Measurements from ENCODE around the gene APC.

The APC gene

GRCh38 chr5:112776301-112776856, 38.7 kb downstream of the APC start:
- Histone ChIP-seq H2AK5ac (ENCODE audit: low read length) (no peak overlapping the region), H3K79me1 (ENCODE audit: low read length) (no peaks in the 10 kb centered on the region), H3K36me3 (ENCODE audit: control insufficient read depth, insufficient read depth, low read length) (no peaks in the 10 kb centered on the region), H4K8ac (ENCODE audit: low read depth, low read length) (no peak overlapping the region), H2BK5ac (ENCODE audit: low read length) (no peak overlapping the region), H3K4me2 (ENCODE audit: low read length) (no peak overlapping the region), H3K23ac (ENCODE audit: low read length) (no peak overlapping the region), H3K27me3 (ENCODE audit: insufficient read depth, low read length, poor library complexity) (no peaks in the 10 kb centered on the region), H3K4me1 (ENCODE audit: control insufficient read depth, low read depth, low read length) (no peaks in the 10 kb centered on the region), H3K9ac (ENCODE audit: low read length) (no peak overlapping the region), H3K18ac (ENCODE audit: low read length) (no peak overlapping the region), H3K27ac (ENCODE audit: low read depth, low read length) (no peak overlapping the region), H3K79me2 (ENCODE audit: control insufficient read depth, insufficient read depth, low read length) (no peaks in the 10 kb centered on the region), H3K4me3 (ENCODE audit: low read length) (no peak overlapping the region), H3K56ac (ENCODE audit: low read length) (no peak overlapping the region), H2BK120ac (ENCODE audit: low read depth, low read length) (no peak overlapping the region), H4K5ac (ENCODE audit: low read length) (no peak overlapping the region), H3K4ac (ENCODE audit: low read depth, low read length) (no peak overlapping the region), H2BK15ac (replicated peaks; ENCODE audit: low read depth) (no peak overlapping the region)
- no CpG with 5 or more reads among the region's 3 CpGs for WGBS (ENCODE audit: extremely low coverage, insufficient coverage, low lambda C conversion rate)
- no peak for DNase-seq

- Histone ChIP-seq H3K4me2 (ENCODE audit: low read length) (no peak overlapping the region), H2BK120ac (ENCODE audit: low read depth, low read length) (no peak overlapping the region), H3K23ac (ENCODE audit: low read length) (no peak overlapping the region), H2AK5ac (ENCODE audit: low read length) (no peak overlapping the region), H3K27ac (ENCODE audit: low read depth, low read length) (no peak overlapping the region), H3K4me3 (ENCODE audit: low read length) (no peak overlapping the region), H3K9ac (ENCODE audit: low read length) (no peak overlapping the region), H3K79me2 (ENCODE audit: control insufficient read depth, insufficient read depth, low read length) (no peaks in the 10 kb centered on the region), H4K8ac (ENCODE audit: low read depth, low read length) (no peak overlapping the region), H3K4ac (ENCODE audit: low read depth, low read length) (no peak overlapping the region), H3K56ac (ENCODE audit: low read length) (no peak overlapping the region), H2BK5ac (ENCODE audit: low read length) (no peak overlapping the region), H3K4me1 (ENCODE audit: control insufficient read depth, low read depth, low read length) (no peaks in the 10 kb centered on the region), H3K36me3 (ENCODE audit: control insufficient read depth, insufficient read depth, low read length) (no peaks in the 10 kb centered on the region), H3K18ac (ENCODE audit: low read length) (no peak overlapping the region), H4K5ac (ENCODE audit: low read length) (no peak overlapping the region), H3K79me1 (ENCODE audit: low read length) (no peaks in the 10 kb centered on the region), H2BK15ac (replicated peaks; ENCODE audit: low read depth) (no peak overlapping the region), H3K27me3 (ENCODE audit: insufficient read depth, low read length, poor library complexity) (no peaks in the 10 kb centered on the region)
- no peak for DNase-seq
Observed at GRCh38 chr5:112779531-112779930, 41.8 kb downstream of the APC start.

- no peak overlapping the region for H3K4me2 ChIP-seq (ENCODE audit: low read length)
- H3K4me1 ChIP-seq (ENCODE audit: control insufficient read depth, low read depth, low read length): no peaks in the 10 kb centered on the region
- no peak overlapping the region for H3K18ac ChIP-seq (ENCODE audit: low read length)
- no peak overlapping the region for H3K4me3 ChIP-seq (ENCODE audit: low read length)
- H2BK15ac ChIP-seq (replicated peaks; ENCODE audit: low read depth): no peak overlapping the region
- no peak overlapping the region for H3K9ac ChIP-seq (ENCODE audit: low read length)
- no peak overlapping the region for H3K27ac ChIP-seq (ENCODE audit: low read depth, low read length)
- H3K23ac ChIP-seq (ENCODE audit: low read length): no peak overlapping the region
- no CpG with 5 or more reads among the region's 2 CpGs for WGBS (ENCODE audit: extremely low coverage, insufficient coverage, low lambda C conversion rate)
- H3K79me1 ChIP-seq (ENCODE audit: low read length): no peaks in the 10 kb centered on the region
- DNase-seq: peak; percentile 71
- H3K79me2 ChIP-seq (ENCODE audit: control insufficient read depth, insufficient read depth, low read length): no peaks in the 10 kb centered on the region
- no peak overlapping the region for H2BK5ac ChIP-seq (ENCODE audit: low read length)
- H2BK120ac ChIP-seq (ENCODE audit: low read depth, low read length): no peak overlapping the region
- no peaks in the 10 kb centered on the region for H3K27me3 ChIP-seq (ENCODE audit: insufficient read depth, low read length, poor library complexity)
- no peak overlapping the region for H4K8ac ChIP-seq (ENCODE audit: low read depth, low read length)
- no peak overlapping the region for H3K4ac ChIP-seq (ENCODE audit: low read depth, low read length)
- H2AK5ac ChIP-seq (ENCODE audit: low read length): no peak overlapping the region
- H3K36me3 ChIP-seq (ENCODE audit: control insufficient read depth, insufficient read depth, low read length): no peaks in the 10 kb centered on the region
- H3K56ac ChIP-seq (ENCODE audit: low read length): no peak overlapping the region
- no peak overlapping the region for H4K5ac ChIP-seq (ENCODE audit: low read length)
Observed at GRCh38 chr5:112784726-112785125, 47.0 kb downstream of the APC start.

- no peaks in the 10 kb centered on the region for H3K27me3 ChIP-seq (ENCODE audit: insufficient read depth, low read length, poor library complexity)
- no peaks in the 10 kb centered on the region for H3K79me2 ChIP-seq (ENCODE audit: control insufficient read depth, insufficient read depth, low read length)
- H3K27ac ChIP-seq (ENCODE audit: low read depth, low read length): no peak overlapping the region
- H3K18ac ChIP-seq (ENCODE audit: low read length): no peak overlapping the region
- H3K4ac ChIP-seq (ENCODE audit: low read depth, low read length): no peak overlapping the region
- H3K36me3 ChIP-seq (ENCODE audit: control insufficient read depth, insufficient read depth, low read length): no peaks in the 10 kb centered on the region
- H3K23ac ChIP-seq (ENCODE audit: low read length): no peak overlapping the region
- no peaks in the 10 kb centered on the region for H3K4me1 ChIP-seq (ENCODE audit: control insufficient read depth, low read depth, low read length)
- no peak overlapping the region for H4K8ac ChIP-seq (ENCODE audit: low read depth, low read length)
- no peak overlapping the region for H3K4me2 ChIP-seq (ENCODE audit: low read length)
- no peak overlapping the region for H2BK120ac ChIP-seq (ENCODE audit: low read depth, low read length)
- H3K56ac ChIP-seq (ENCODE audit: low read length): no peak overlapping the region
- no peak overlapping the region for H2BK5ac ChIP-seq (ENCODE audit: low read length)
- DNase-seq: no peak
- no CpG with 5 or more reads among the region's 1 CpG for WGBS (ENCODE audit: extremely low coverage, insufficient coverage, low lambda C conversion rate)
- H3K4me3 ChIP-seq (ENCODE audit: low read length): no peak overlapping the region
- no peak overlapping the region for H2AK5ac ChIP-seq (ENCODE audit: low read length)
- no peak overlapping the region for H4K5ac ChIP-seq (ENCODE audit: low read length)
- no peak overlapping the region for H2BK15ac ChIP-seq (replicated peaks; ENCODE audit: low read depth)
- H3K79me1 ChIP-seq (ENCODE audit: low read length): no peaks in the 10 kb centered on the region
- no peak overlapping the region for H3K9ac ChIP-seq (ENCODE audit: low read length)
Observed at GRCh38 chr5:112787261-112787660, 49.6 kb downstream of the APC start.

GRCh38 chr5:112787896-112788295, 50.2 kb downstream of the APC start:
- Histone ChIP-seq H3K79me1 (ENCODE audit: low read length) (no peaks in the 10 kb centered on the region), H3K18ac (ENCODE audit: low read length) (no peak overlapping the region), H3K27me3 (ENCODE audit: insufficient read depth, low read length, poor library complexity) (no peaks in the 10 kb centered on the region), H3K56ac (ENCODE audit: low read length) (no peak overlapping the region), H2BK120ac (ENCODE audit: low read depth, low read length) (no peak overlapping the region), H2BK15ac (replicated peaks; ENCODE audit: low read depth) (no peak overlapping the region), H2AK5ac (ENCODE audit: low read length) (no peak overlapping the region), H3K9ac (ENCODE audit: low read length) (no peak overlapping the region), H3K27ac (ENCODE audit: low read depth, low read length) (no peak overlapping the region), H3K4ac (ENCODE audit: low read depth, low read length) (no peak overlapping the region), H3K4me1 (ENCODE audit: control insufficient read depth, low read depth, low read length) (no peaks in the 10 kb centered on the region), H3K79me2 (ENCODE audit: control insufficient read depth, insufficient read depth, low read length) (no peaks in the 10 kb centered on the region), H3K4me3 (ENCODE audit: low read length) (no peak overlapping the region), H3K23ac (ENCODE audit: low read length) (no peak overlapping the region), H4K8ac (ENCODE audit: low read depth, low read length) (no peak overlapping the region), H3K4me2 (ENCODE audit: low read length) (no peak overlapping the region), H3K36me3 (ENCODE audit: control insufficient read depth, insufficient read depth, low read length) (no peaks in the 10 kb centered on the region), H2BK5ac (ENCODE audit: low read length) (no peak overlapping the region), H4K5ac (ENCODE audit: low read length) (no peak overlapping the region)
- no peak for DNase-seq
- no CpG with 5 or more reads among the region's 3 CpGs for WGBS (ENCODE audit: extremely low coverage, insufficient coverage, low lambda C conversion rate)

DNA sequence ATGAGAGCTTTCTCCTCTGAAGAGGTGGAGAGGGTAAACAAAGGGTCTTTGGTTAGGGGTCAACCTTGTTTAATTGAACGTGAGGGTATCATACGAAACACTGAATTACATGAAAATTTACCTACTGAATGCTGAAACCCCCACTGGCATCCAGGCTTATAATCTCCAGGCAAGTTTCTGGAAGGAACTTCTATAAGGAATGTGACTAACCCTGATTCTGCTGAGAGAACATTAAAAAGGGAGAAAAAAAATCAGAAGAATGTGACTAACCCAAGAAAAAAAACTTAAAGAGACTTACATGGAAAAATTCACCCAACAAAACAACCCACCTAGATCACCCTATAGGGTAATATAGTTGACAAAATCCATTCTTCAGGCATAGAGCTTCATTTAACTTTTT, 55.5 kb downstream of the APC start:
- Histone ChIP-seq H3K56ac (ENCODE audit: low read length) (no peak overlapping the region), H3K27ac (ENCODE audit: low read depth, low read length) (no peak overlapping the region), H3K79me1 (ENCODE audit: low read length) (no peaks in the 10 kb centered on the region), H2BK5ac (ENCODE audit: low read length) (no peak overlapping the region), H2BK15ac (replicated peaks; ENCODE audit: low read depth) (no peak overlapping the region), H3K4me2 (ENCODE audit: low read length) (no peak overlapping the region), H3K4me1 (ENCODE audit: control insufficient read depth, low read depth, low read length) (peaks cover 2% of the 10 kb centered on the region), H2AK5ac (ENCODE audit: low read length) (no peak overlapping the region), H3K23ac (ENCODE audit: low read length) (no peak overlapping the region), H2BK120ac (ENCODE audit: low read depth, low read length) (no peak overlapping the region), H3K18ac (ENCODE audit: low read length) (no peak overlapping the region), H3K36me3 (ENCODE audit: control insufficient read depth, insufficient read depth, low read length) (no peaks in the 10 kb centered on the region), H3K4me3 (ENCODE audit: low read length) (no peak overlapping the region), H3K4ac (ENCODE audit: low read depth, low read length) (no peak overlapping the region), H3K27me3 (ENCODE audit: insufficient read depth, low read length, poor library complexity) (no peaks in the 10 kb centered on the region), H4K8ac (ENCODE audit: low read depth, low read length) (no peak overlapping the region), H3K79me2 (ENCODE audit: control insufficient read depth, insufficient read depth, low read length) (no peaks in the 10 kb centered on the region), H3K9ac (ENCODE audit: low read length) (no peak overlapping the region), H4K5ac (ENCODE audit: low read length) (no peak overlapping the region)
- WGBS (ENCODE audit: extremely low coverage, insufficient coverage, low lambda C conversion rate): no CpG with 5 or more reads among the region's 2 CpGs
- peak; percentile 4 for DNase-seq
